Loucy (cell line): Measurements from ENCODE around the gene ST14.

ENCODE experiments used
- EZH2phosphoT487 ChIP-seq: fragments of 200-600 bp; IDR thresholded peaks from 2 replicates; pipeline ENCODE4 v1.6.1; 2018; ENCODE audit warnings: antibody characterized with exemption, mild to moderate bottlenecking, moderate library complexity, borderline replicate concordance
- TF ChIP-seq, protein P1 (sequence below): fragments of 200-600 bp; sonication (generic); conservative IDR thresholded peaks from 2 replicates; pipeline ENCODE4 v1.5.1; 2014; ENCODE audit warnings: mild to moderate bottlenecking, antibody characterized with exemption, low read length

DNA sequence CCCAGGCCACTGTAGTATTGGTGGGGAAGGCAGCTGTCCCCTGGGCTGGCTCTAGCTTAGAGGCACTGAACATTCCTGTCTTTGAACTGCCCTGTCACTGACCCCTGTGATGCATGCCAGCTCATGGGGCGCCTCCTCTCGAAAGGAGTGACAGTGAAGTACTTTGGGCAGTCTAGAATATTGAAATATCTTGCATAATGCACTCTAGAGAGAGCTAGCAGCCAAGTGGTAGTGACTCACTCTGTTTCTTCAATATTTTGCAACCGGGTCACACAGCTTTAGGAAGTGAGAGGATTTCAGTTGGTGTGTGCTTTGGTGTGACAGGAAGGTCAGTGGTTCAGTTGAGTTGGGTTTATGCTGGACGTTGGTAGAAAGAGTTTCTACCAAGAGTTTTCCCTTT lies 35.5 kb upstream of the ST14 start:
- TF ChIP-seq, protein P1, sequence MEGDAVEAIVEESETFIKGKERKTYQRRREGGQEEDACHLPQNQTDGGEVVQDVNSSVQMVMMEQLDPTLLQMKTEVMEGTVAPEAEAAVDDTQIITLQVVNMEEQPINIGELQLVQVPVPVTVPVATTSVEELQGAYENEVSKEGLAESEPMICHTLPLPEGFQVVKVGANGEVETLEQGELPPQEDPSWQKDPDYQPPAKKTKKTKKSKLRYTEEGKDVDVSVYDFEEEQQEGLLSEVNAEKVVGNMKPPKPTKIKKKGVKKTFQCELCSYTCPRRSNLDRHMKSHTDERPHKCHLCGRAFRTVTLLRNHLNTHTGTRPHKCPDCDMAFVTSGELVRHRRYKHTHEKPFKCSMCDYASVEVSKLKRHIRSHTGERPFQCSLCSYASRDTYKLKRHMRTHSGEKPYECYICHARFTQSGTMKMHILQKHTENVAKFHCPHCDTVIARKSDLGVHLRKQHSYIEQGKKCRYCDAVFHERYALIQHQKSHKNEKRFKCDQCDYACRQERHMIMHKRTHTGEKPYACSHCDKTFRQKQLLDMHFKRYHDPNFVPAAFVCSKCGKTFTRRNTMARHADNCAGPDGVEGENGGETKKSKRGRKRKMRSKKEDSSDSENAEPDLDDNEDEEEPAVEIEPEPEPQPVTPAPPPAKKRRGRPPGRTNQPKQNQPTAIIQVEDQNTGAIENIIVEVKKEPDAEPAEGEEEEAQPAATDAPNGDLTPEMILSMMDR = no peak
- TF ChIP-seq EZH2phosphoT487 = no peak
